NCI-H2029 treated with DMSO at 0.1 percent for 48 hours (cell line): Measurements from ENCODE around the gene ZNF804A.

Source experiments
- DNase-seq: peaks from one replicate; lab custom pipeline; 2025; lab: John Stamatoyannopoulos, UW

ZNF804A gene

GRCh38 chr2:184598316-184599053 is at the start of gene ZNF804A:
Gene ZNF804A (plus strand): TSS chr2:184598529. CDS start chr2:184598960, 431 bp downstream.
- peak; percentile 6 for DNase-seq

- DNase-seq, result no peak
These were observed 49.2 kb upstream of the ZNF804A start for GRCh38 chr2:184549153-184549552.

GRCh38 chr2:184551626-184552025 is 46.7 kb upstream of the ZNF804A start:
- DNase-seq, result no peak

- DNase-seq, result no peak
These were observed 43.6 kb upstream of the ZNF804A start for GRCh38 chr2:184554736-184555135.

- no peak for DNase-seq
These were observed 43.0 kb upstream of the ZNF804A start for GRCh38 chr2:184555352-184555751.

GRCh38 chr2:184556639-184557038 is 41.7 kb upstream of the ZNF804A start:
- no peak for DNase-seq

GRCh38 chr2:184558713-184559464 is 39.4 kb upstream of the ZNF804A start:
- no peak for DNase-seq

GRCh38 chr2:184560603-184561002 is 37.7 kb upstream of the ZNF804A start:
- no peak for DNase-seq

GRCh38 chr2:184562532-184562931 is 35.8 kb upstream of the ZNF804A start:
- no peak for DNase-seq

GRCh38 chr2:184564092-184564491 is 34.2 kb upstream of the ZNF804A start:
- DNase-seq, result no peak

GRCh38 chr2:184566716-184567115 is 31.6 kb upstream of the ZNF804A start:
- DNase-seq, result no peak

GRCh38 chr2:184577056-184577455 is 21.3 kb upstream of the ZNF804A start:
- DNase-seq, result no peak

- no peak for DNase-seq
These were observed 20.6 kb upstream of the ZNF804A start for GRCh38 chr2:184577743-184578142.

GRCh38 chr2:184579226-184579625 is 19.1 kb upstream of the ZNF804A start:
- DNase-seq, result no peak

- DNase-seq, result no peak
These were observed 16.9 kb upstream of the ZNF804A start for GRCh38 chr2:184581391-184581790.

- no peak for DNase-seq
These were observed 9.1 kb upstream of the ZNF804A start for GRCh38 chr2:184589261-184589660.

- no peak for DNase-seq
These were observed 1.4 kb upstream of the ZNF804A start for GRCh38 chr2:184596819-184597411.

GRCh38 chr2:184597571-184597991 is 748 bp upstream of the ZNF804A start:
- no peak for DNase-seq

GRCh38 chr2:184598002-184598315 is 370 bp upstream of the ZNF804A start:
- DNase-seq, result no peak

- DNase-seq, result no peak
These were observed 934 bp downstream of the ZNF804A start for GRCh38 chr2:184599054-184599871.

GRCh38 chr2:184599872-184600222 is 1.5 kb downstream of the ZNF804A start:
- DNase-seq, result no peak

GRCh38 chr2:184602734-184603133 is 4.4 kb downstream of the ZNF804A start:
- no peak for DNase-seq
